ENCODE data around the gene MPG.
"Not testable (repeated sequence)": the region's sequence is repeated elsewhere in the genome, so short reads cannot be mapped to it uniquely, and the experiment has no call there.

MPG gene

GRCh38 chr16:42691-43090, 35.3 kb upstream of the MPG start:
- Mint-ChIP-seq H3K27me3 (no peaks in the 10 kb centered on the region), H3K27ac (peak overlapping the region; percentile 23), H3K36me3 (ENCODE audit: low read depth) (peaks cover 88% of the 10 kb centered on the region), H3K9me3 (no peaks in the 10 kb centered on the region), H3K4me1 (ENCODE audit: low read depth) (peaks cover 42% of the 10 kb centered on the region), H3K4me3 (no peak overlapping the region)
- DNase-seq, result no peak

DNA sequence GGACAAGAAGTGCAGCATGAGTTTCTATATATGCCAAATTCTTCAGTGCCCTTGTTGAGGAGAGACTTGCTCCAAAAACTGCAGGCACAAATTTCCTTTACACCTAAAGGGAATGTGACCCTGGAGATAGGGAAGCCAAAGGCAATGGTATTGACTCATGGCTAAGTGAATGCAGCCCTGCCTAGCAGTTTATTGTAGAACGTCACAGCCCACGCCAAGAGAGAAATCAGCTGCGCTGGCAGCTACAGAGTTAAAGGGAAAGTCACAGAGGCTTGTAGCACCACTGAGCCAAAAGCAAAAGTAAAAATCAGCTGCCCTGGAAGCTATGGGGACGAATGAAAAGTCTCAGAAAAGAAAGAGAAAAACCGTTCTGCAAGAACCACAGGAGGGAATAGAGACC, 34.7 kb upstream of the MPG start:
- no peaks in the 10 kb centered on the region for H3K27me3 Mint-ChIP-seq
- peaks cover 45% of the 10 kb centered on the region for H3K4me1 Mint-ChIP-seq (ENCODE audit: low read depth)
- H3K4me3 Mint-ChIP-seq, result no peak overlapping the region
- peaks cover 86% of the 10 kb centered on the region for H3K36me3 Mint-ChIP-seq (ENCODE audit: low read depth)
- no peaks in the 10 kb centered on the region for H3K9me3 Mint-ChIP-seq
- DNase-seq, result no peak
- H3K27ac Mint-ChIP-seq, result no peak overlapping the region

DNA sequence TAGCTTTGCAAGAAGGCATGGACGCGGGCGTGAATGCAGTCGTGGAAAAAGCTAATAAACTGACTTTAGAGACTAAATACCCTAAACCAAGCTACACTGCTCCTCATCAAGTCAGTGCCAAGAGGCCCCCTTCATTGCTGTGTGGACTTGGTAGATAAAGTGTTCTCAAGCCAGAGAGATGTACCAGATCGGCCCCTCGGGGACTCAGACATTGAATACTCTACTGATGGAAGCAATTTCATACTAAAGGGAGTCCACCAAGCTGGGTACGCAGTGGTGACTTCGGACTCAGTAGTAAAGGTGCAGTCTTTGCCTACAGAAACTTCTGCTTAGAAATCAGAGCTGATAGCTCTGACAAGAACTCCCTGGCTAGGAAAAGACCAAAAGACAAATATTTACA, 33.4 kb upstream of the MPG start:
- no peaks in the 10 kb centered on the region for H3K9me3 Mint-ChIP-seq
- peaks cover 35% of the 10 kb centered on the region for H3K4me1 Mint-ChIP-seq (ENCODE audit: low read depth)
- no peak for DNase-seq
- no peak overlapping the region for H3K27ac Mint-ChIP-seq
- no peaks in the 10 kb centered on the region for H3K27me3 Mint-ChIP-seq
- peaks cover 86% of the 10 kb centered on the region for H3K36me3 Mint-ChIP-seq (ENCODE audit: low read depth)
- H3K4me3 Mint-ChIP-seq, result no peak overlapping the region

DNA sequence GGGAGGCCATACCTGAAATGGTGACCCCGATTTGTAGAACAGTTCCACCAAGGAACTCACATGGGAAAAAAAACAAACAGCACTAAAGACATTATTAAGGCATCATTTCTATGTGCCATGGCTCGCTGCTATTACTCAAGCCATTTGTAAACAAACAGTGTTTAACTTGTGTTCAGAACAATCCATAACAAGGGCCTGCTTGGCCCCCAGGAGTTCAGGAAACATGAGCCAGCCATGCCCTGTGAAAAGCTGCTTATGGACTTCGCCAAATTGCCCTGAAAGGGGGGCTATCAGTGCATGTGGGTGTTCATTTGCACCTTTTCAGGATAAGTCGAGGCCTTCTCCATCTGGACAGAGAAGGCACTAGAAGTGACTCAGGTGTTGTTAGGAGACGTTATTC, 32.6 kb upstream of the MPG start:
- DNase-seq, result no peak
- peaks cover 89% of the 10 kb centered on the region for H3K36me3 Mint-ChIP-seq (ENCODE audit: low read depth)
- H3K27me3 Mint-ChIP-seq, result no peaks in the 10 kb centered on the region
- H3K9me3 Mint-ChIP-seq, result no peaks in the 10 kb centered on the region
- H3K4me3 Mint-ChIP-seq, result no peak overlapping the region
- no peak overlapping the region for H3K27ac Mint-ChIP-seq
- peaks cover 34% of the 10 kb centered on the region for H3K4me1 Mint-ChIP-seq (ENCODE audit: low read depth)

GRCh38 chr16:46510-46909, 31.5 kb upstream of the MPG start:
- Mint-ChIP-seq H3K36me3 (ENCODE audit: low read depth) (peaks cover 92% of the 10 kb centered on the region), H3K4me1 (ENCODE audit: low read depth) (peaks cover 40% of the 10 kb centered on the region)
- DNase-seq, H3K27me3 Mint-ChIP-seq, H3K27ac Mint-ChIP-seq, H3K9me3 Mint-ChIP-seq, H3K4me3 Mint-ChIP-seq: not testable (repeated sequence)

GRCh38 chr16:47234-47633, 30.8 kb upstream of the MPG start:
- Mint-ChIP-seq H3K4me3 (no peak overlapping the region), H3K4me1 (ENCODE audit: low read depth) (peaks cover 40% of the 10 kb centered on the region), H3K27ac (peak overlapping the region; percentile 30), H3K27me3 (no peaks in the 10 kb centered on the region), H3K36me3 (ENCODE audit: low read depth) (peaks cover 91% of the 10 kb centered on the region), H3K9me3 (no peaks in the 10 kb centered on the region)
- DNase-seq, result no peak

- no peak for DNase-seq
- Mint-ChIP-seq H3K27me3 (no peaks in the 10 kb centered on the region), H3K27ac (peak overlapping the region; percentile 66), H3K9me3 (no peaks in the 10 kb centered on the region), H3K36me3 (ENCODE audit: low read depth) (peaks cover 81% of the 10 kb centered on the region), H3K4me1 (ENCODE audit: low read depth) (peaks cover 39% of the 10 kb centered on the region), H3K4me3 (peak overlapping the region; percentile 99)
Measured at GRCh38 chr16:50769-51591, 27.0 kb upstream of the MPG start.

GRCh38 chr16:53346-54236, 24.4 kb upstream of the MPG start, which contains the start of the genes POLR3K and SNRNP25:
TSS of gene POLR3K (minus strand) at chr16:53608. CDS start at chr16:53586, 22 bp downstream.
TSS of gene SNRNP25 (plus strand) at chr16:53828. CDS start at chr16:54017, 189 bp downstream.
- Mint-ChIP-seq H3K36me3 (ENCODE audit: low read depth) (peaks cover 86% of the 10 kb centered on the region), H3K4me1 (ENCODE audit: low read depth) (peaks cover 32% of the 10 kb centered on the region), H3K27me3 (no peaks in the 10 kb centered on the region), H3K27ac (peak within 1 kb of the TSS; percentile 98), H3K9me3 (no peaks in the 10 kb centered on the region), H3K4me3 (peak within 1 kb of the TSS; percentile 99)
- DNase-seq, result peak; percentile 95

- Mint-ChIP-seq H3K27ac (peak overlapping the region; percentile 98), H3K27me3 (no peaks in the 10 kb centered on the region), H3K4me1 (ENCODE audit: low read depth) (peaks cover 31% of the 10 kb centered on the region), H3K4me3 (peak overlapping the region; percentile 99), H3K36me3 (ENCODE audit: low read depth) (peaks cover 84% of the 10 kb centered on the region), H3K9me3 (no peaks in the 10 kb centered on the region)
- no peak for DNase-seq
Measured at GRCh38 chr16:54237-54581, 23.8 kb upstream of the MPG start.

DNA sequence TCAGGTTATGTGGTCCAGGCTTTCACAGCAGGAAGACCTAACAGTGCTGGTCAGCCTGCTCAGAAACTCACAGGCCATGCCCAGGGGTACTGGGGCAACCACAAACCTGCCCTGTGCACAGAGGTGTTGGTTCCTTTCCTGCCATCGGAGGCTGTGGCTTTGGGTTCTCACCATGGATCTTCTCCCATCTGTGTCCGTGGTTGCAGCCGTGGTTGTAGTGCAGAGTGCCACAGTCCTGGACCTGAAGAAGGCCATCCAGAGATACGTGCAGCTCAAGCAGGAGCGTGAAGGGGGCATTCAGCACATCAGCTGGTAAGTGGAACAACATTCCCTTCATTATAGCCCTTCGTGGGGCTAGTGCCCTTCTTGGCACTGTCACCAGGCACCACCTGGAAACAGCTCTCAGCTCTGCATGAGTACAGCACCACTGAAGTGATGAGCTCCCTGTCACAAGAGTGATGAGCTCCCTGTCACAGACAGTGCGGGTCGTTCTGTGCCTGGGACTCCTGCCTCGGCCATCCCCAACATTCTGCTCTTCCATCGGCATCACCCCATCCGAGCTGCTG, 22.4 kb upstream of the MPG start:
- H3K27me3 Mint-ChIP-seq, result no peaks in the 10 kb centered on the region
- H3K4me3 Mint-ChIP-seq, result peak overlapping the region; percentile 27
- no peak overlapping the region for H3K27ac Mint-ChIP-seq
- H3K9me3 Mint-ChIP-seq, result no peaks in the 10 kb centered on the region
- H3K36me3 Mint-ChIP-seq (ENCODE audit: low read depth), result peaks cover 72% of the 10 kb centered on the region
- DNase-seq, result no peak
- peaks cover 26% of the 10 kb centered on the region for H3K4me1 Mint-ChIP-seq (ENCODE audit: low read depth)

GRCh38 chr16:56231-56927, 21.6 kb upstream of the MPG start:
- peaks cover 19% of the 10 kb centered on the region for H3K4me1 Mint-ChIP-seq (ENCODE audit: low read depth)
- peak overlapping the region; percentile 27 for H3K4me3 Mint-ChIP-seq
- H3K9me3 Mint-ChIP-seq, result no peaks in the 10 kb centered on the region
- H3K27me3 Mint-ChIP-seq, result no peaks in the 10 kb centered on the region
- H3K36me3 Mint-ChIP-seq (ENCODE audit: low read depth), result peaks cover 64% of the 10 kb centered on the region
- DNase-seq, result no peak
- no peak overlapping the region for H3K27ac Mint-ChIP-seq

GRCh38 chr16:57711-58110, 20.3 kb upstream of the MPG start:
- no peaks in the 10 kb centered on the region for H3K9me3 Mint-ChIP-seq
- peaks cover 56% of the 10 kb centered on the region for H3K36me3 Mint-ChIP-seq (ENCODE audit: low read depth)
- H3K27me3 Mint-ChIP-seq, result no peaks in the 10 kb centered on the region
- no peak overlapping the region for H3K4me3 Mint-ChIP-seq
- peaks cover 12% of the 10 kb centered on the region for H3K4me1 Mint-ChIP-seq (ENCODE audit: low read depth)
- DNase-seq, result no peak
- H3K27ac Mint-ChIP-seq, result no peak overlapping the region

GRCh38 chr16:58491-59439, 19.3 kb upstream of the MPG start:
- peaks cover 47% of the 10 kb centered on the region for H3K36me3 Mint-ChIP-seq (ENCODE audit: low read depth)
- no peak for DNase-seq
- no peaks in the 10 kb centered on the region for H3K9me3 Mint-ChIP-seq
- H3K4me1 Mint-ChIP-seq (ENCODE audit: low read depth), result peaks cover 9% of the 10 kb centered on the region
- H3K27ac Mint-ChIP-seq, result no peak overlapping the region
- H3K27me3 Mint-ChIP-seq, result no peaks in the 10 kb centered on the region
- no peak overlapping the region for H3K4me3 Mint-ChIP-seq

Data from activated T-cell treated with anti-CD3 and anti-CD28 coated beads, Interleukin-2, amount 50 U/mL, for 24 hours (primary cell).